ENCODE measurements around the gene SRSF4. TPM values are rescaled to one million over a fixed set of nuclear protein-coding genes. Genes with fewer than 3 reads are reported as not detected.

SRSF4 gene
- total and polyA plus RNA-seq, 2 of the 8 experiments (the other 6 are each of a cell fraction or from before 2014, with no cell fraction given) = 34.9 to 86.5 TPM

DNA sequence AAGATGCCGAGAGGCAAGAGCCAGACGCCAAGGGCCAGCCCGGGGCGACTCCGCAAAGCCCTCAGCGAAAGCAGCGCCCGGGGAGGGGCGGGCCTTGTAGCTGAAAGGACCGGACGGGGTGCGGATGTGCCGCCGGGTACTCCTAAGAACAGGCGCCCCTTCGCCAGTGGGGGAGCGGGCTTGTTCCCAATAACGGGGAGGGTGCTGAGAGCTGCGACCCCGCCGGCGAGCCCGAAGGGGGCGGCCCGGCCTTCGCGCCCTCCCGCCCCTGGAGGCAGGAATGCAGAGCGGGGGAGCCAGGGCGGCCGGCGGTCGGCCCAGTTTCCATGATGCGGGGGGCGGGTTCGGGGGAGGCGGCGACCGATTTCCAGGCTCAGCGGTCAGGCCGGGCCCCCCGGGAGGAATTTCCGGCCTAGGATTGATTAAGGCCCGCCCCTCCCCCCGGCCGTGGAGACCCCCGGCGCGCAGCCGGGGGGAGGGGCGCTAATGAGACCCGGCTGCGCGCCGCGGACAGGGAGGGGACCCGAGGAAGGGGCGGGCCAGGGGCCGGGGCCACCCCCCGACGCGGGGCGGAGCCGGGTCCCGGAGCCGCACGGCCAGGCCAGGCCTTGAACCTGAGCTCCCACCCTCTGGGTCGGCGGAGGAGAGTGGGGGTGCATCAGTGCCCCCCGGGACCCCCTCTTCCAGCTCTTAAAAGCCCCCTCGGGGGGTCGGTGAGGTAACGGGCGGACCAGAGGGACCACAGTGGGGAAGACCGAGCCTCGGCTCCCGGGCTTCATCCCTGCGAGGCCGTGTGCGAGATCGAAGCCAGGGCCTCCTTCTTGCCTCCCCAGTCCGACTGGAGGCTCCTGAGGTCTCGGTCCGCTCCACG lies 57.1 kb downstream of the SRSF4 start (continued):
- TF ChIP-seq NANOG (IDR thresholded peaks at IDR 0.05; ENCODE audit: insufficient read depth, low read depth, low read length, poor library complexity, severe bottlenecking) = peak; percentile 61
- TF ChIP-seq SP4 (IDR thresholded peaks at IDR 0.05; ENCODE audit: low read length) = peak; percentile 61; the same call in 1 of the 2 replicates
- TF ChIP-seq SP2 (IDR thresholded peaks at IDR 0.05; ENCODE audit: low read length) = no peak
- TF ChIP-seq PHF8 (conservative IDR thresholded peaks at IDR 0.05; ENCODE audit: low read depth, low read length) = peak; percentile 53; the same call in 1 of the 2 replicates
- TF ChIP-seq TAF1 (IDR thresholded peaks at IDR 0.05; ENCODE audit: low read depth, low read length) = peak; percentile 49; the same call in 1 of the 2 replicates
- TF ChIP-seq CHD1 (IDR thresholded peaks at IDR 0.05; ENCODE audit: low read depth, low read length) = no peak
- no peak for TF ChIP-seq POU5F1 (IDR thresholded peaks at IDR 0.05; ENCODE audit: low read depth, low read length)
- no peak for TF ChIP-seq SAP30 (IDR thresholded peaks at IDR 0.05; ENCODE audit: insufficient read depth, insufficient replicate concordance, low read length)
- TF ChIP-seq SP1 (IDR thresholded peaks at IDR 0.05; ENCODE audit: low read depth, low read length) = peak; percentile 60
- TF ChIP-seq RBBP5 (IDR thresholded peaks at IDR 0.05; ENCODE audit: borderline replicate concordance, low read depth, low read length) = 0 out of 2 replicates have a peak, but pooled peaks have one; percentile 11
- no peak for TF ChIP-seq SUZ12 (IDR thresholded peaks at IDR 0.05; ENCODE audit: low read length)
- no peak for TF ChIP-seq BRCA1 (IDR thresholded peaks at IDR 0.05; ENCODE audit: low read depth, low read length)
- TF ChIP-seq CBX5 (IDR thresholded peaks at IDR 0.05; ENCODE audit: low read depth, low read length) = no peak
- TF ChIP-seq GTF2F1 (IDR thresholded peaks at IDR 0.05; ENCODE audit: borderline replicate concordance, low read depth, low read length) = no peak
- TF ChIP-seq POLR2A (IDR thresholded peaks at IDR 0.05; ENCODE audit: control extremely low read depth in 1 of 2, low read depth in 2 of 2, low read length in 2 of 2) = no peak; a peak in 1 of 3 replicates
- TF ChIP-seq CTBP2 (IDR thresholded peaks at IDR 0.05; ENCODE audit: borderline replicate concordance, insufficient read depth, insufficient read length, low read length) = no peak
- TF ChIP-seq, protein P1, sequence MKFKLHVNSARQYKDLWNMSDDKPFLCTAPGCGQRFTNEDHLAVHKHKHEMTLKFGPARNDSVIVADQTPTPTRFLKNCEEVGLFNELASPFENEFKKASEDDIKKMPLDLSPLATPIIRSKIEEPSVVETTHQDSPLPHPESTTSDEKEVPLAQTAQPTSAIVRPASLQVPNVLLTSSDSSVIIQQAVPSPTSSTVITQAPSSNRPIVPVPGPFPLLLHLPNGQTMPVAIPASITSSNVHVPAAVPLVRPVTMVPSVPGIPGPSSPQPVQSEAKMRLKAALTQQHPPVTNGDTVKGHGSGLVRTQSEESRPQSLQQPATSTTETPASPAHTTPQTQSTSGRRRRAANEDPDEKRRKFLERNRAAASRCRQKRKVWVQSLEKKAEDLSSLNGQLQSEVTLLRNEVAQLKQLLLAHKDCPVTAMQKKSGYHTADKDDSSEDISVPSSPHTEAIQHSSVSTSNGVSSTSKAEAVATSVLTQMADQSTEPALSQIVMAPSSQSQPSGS (IDR thresholded peaks at IDR 0.05; ENCODE audit: low read length) = no peak
- TF ChIP-seq GABPA (IDR thresholded peaks at IDR 0.05; ENCODE audit: borderline replicate concordance, insufficient read depth, low read length) = no peak
- no peak for TF ChIP-seq CEBPB (IDR thresholded peaks at IDR 0.05; ENCODE audit: low read depth, low read length)
- no peak for TF ChIP-seq USF2 (IDR thresholded peaks at IDR 0.05; ENCODE audit: low read length)
- TF ChIP-seq SRF (IDR thresholded peaks at IDR 0.05; ENCODE audit: low read depth, low read length) = no peak

Measured in H1 (cell line).